OCI-M1 (cell line): ENCODE results near the gene ZMYND19.
"Not testable (repeated sequence)": the region's sequence is repeated elsewhere in the genome, so short reads cannot be mapped to it uniquely, and the experiment has no call there.

Experiments used
- DNase-seq: peaks from one replicate; lab custom pipeline; 2025; lab: John Stamatoyannopoulos, UW

The ZMYND19 gene

DNA sequence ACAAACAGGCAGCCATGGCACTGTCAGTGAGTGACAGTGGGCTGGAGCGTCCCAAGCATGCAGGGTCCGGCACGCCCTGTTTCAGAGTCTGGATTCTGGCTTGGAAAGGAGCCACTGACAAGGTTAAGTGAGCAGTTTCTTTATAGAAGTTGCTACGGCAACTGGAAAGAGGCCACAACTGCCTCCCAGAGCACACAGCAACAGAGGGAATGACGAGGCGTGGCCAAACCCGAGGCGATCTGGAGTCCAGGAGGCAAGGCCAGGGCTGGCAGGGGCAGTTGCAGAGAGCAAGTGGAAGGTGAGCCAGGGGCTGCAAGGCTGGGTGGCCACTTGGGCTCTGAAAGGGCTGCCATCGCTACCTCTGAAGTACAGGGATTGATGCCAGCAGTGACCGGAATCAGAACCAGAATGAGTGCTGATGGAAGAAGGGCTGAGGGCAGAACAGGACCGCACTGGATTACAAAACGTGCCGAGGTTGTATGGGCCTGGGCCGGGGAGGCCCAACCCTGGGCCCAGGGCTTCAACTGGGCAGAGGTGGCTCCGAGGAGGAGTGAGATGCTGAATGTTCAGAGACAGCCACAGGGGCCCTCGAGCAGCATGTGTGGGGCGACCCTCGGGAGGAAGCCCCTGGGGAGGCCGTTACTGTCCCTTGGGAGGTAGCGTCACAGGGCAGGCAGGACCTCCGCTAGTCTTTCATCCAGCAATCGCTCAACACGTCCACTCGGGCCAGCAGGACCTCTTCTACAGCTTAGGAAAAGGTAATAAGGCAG lies 34.1 kb downstream of the ZMYND19 start:
- no peak for DNase-seq

- no peak for DNase-seq
These were observed 35.1 kb downstream of the ZMYND19 start for GRCh38 chr9:137555179-137555578.

GRCh38 chr9:137554349-137554748 lies 36.0 kb downstream of the ZMYND19 start:
- DNase-seq, result no peak

DNA sequence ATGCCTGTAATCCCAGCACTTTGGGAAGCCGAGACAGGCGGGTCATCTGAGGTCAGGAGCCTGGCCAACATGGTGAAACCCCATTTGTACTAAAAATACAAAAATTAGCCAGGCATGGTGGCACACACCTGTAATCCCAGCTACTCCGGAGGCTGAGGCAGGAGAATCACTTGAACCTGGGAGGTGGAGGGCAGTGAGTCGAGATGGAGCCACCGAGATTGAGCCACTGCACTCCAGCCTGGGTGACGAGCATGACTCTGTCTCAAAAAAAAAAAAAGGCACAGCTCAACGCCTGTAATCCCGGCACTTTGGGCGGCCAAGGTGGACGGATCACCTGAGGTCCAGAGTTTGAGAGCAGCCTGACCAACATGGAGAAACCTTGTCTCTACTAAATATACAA lies 36.7 kb downstream of the ZMYND19 start:
- not testable (repeated sequence) for DNase-seq

- DNase-seq, result peak; percentile 63
These were observed 38.1 kb downstream of the ZMYND19 start for GRCh38 chr9:137552022-137552768.

GRCh38 chr9:137551264-137552021 lies 38.9 kb downstream of the ZMYND19 start, which contains the start of gene MRPL41:
TSS of gene MRPL41 (plus strand) at chr9:137551879. CDS start at chr9:137552082, 203 bp downstream.
- DNase-seq, result peak; percentile 94

GRCh38 chr9:137550958-137551263 lies 39.4 kb downstream of the ZMYND19 start:
- not testable (repeated sequence) for DNase-seq

DNA sequence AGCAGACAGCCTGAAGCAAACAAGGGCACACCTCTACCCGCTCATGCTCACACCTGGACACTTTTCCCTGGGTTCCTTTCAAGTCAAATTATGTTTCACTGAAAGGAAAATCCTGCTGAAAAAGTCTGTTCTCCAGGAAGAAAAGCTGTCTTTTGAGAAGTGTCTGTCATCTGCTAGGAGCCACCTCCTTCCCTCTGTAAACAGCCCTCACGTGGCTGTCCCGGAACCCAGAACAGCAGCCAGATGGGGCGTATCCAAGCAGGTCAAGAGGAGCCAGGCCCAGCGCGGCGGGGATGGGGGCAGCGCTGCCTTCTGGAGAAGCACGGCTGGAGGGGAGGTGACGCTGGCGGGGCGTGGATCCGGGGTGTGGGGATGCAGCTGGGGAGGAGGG lies 40.1 kb downstream of the ZMYND19 start, which contains the start of gene PNPLA7:
TSS of gene PNPLA7 (minus strand) at position 172 of the 391 bp plus-strand sequence. CDS start 205 bp downstream, outside the sequence.
- DNase-seq, result peak; percentile 86

DNA sequence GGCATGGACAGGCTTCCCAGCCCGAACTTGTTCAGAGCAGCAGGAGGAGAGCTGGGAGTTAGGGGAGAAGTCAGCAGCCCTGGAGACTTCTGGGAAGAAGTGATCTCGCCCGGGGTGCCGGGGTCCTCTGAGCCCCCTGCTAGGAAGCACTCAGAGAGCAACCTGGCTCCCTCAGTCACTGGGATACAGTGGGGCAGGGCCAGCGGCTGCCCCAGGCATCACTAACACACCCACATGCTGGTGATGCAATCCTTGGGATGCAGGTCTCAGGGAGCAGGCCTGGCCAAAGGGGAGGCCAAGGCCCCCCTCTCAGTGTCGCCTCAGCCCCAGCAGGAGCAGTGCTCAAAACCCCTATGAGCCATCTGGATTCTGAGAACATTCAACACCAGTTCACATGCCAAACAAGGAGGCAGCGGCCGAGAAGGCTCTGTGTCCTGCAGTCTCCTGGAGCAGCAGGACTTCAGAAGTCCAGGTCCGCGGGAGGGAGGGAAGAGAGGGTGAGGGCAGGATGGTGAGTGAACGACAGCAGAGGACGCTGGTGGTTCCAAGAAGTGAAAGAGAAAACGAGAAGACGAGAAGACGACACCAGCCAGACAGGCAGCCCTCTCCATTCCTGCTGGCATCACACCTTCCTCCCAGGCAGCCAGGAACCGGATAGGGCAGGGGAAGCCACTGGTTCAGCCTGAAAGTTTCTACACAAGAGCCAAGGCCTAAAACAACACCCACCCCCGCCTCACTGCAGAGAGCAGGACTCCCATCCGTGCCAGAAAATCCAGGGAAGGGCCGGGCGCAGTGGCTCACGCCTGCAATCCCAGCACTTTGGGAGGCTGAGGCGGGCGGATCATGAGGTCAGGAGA lies 42.4 kb downstream of the ZMYND19 start:
- no peak for DNase-seq

DNA sequence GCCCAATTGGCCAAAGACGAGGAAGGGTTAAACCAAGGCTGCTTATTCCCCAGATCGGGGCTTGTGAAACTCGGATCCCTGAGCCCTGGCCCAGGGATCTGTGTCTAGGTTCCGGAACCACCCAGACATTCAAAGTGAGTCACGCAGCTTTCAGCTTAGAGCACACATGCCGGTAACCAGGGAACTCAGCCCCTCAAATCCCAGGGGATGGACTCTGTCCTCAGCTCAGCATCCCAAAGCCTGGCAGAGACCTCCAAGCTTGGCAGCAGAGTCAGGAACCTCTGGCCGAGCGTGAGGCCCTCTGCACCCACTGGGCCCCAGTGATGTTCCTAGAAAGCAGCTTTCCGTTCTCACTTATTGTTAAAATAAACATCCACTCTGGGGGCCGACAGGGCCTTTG lies 45.2 kb downstream of the ZMYND19 start:
- DNase-seq, result no peak

DNA sequence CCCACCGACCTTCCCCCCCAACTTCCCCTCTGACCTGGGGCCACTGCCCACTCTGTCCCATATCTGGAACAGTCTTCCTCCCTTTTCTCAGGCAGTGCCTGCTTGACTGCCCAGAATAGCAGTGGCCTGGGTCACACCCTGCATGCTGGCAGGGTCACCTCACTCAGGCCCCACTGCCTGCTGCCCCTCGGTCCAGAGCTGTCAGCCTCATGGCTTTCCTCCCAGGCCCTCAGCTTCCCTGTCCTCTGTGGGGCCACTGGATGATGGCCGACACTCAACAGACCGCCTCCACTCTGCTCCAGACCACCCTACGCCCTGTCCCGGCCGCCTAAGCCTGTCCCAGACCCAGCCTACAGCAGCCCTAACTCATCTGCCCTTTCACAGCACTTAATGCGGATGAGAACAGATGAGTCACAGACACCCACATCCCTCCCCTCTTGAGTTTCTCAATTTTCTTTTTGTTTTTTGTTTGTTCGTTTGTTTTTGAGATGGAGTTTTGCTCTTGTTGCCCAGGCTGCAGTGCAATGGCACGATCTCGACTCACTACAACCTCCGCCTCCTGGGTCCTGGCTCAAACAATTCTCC lies 46.0 kb downstream of the ZMYND19 start:
- DNase-seq, result no peak

DNA sequence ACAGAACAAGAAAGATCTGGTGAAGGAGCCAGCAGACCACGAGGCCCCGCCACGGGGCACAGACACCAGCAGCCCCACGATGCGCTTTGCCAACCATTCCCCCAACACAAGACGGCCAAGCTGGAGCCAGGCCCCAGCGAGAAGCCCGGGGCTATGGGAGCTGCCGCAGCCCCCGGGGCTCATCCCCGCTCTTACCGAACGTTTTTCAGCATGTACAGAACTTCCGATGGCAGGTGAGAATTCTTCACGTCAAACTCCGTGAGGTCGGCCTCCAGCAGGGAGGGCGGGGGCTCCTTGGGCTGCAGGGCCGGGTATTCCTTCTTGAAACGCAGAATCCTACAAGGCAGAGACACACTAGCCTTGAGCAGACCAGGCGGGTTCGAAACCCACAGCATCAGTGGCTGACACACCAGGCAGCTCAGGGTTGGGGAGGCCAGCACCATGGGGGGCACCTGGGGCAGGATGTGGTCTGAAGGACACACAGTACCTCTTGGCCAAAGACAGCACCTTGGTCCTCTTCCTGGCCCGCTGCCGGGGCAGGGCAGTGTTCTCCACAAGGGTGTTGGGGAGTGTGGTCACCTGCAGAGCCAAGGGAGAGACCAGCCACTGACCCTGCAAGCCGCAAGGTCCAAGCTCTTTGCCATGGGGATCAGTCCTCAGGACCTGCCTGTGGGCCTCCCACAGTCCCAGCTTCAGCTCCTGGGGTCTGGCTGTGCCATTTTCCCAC lies 46.9 kb downstream of the ZMYND19 start:
- no peak for DNase-seq

DNA sequence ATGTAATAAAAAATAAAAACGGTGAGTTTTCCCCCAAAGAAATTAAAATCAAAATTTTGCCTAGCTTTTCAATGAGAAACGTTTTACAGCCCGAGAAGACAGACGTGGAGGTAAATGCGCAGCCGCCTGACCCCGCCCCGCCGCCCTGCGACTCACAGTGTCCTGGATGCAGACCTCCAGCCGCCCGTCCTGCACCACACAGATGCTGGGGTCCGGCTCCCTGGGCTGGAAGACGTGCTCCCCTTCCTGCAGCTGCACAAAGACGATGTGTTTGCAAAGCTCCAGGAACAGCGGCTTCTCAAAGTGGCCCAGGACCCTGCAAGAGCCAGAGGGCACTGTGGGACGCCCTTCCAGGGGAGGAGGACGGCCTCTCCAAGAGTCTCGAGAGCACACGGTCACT lies 47.8 kb downstream of the ZMYND19 start:
- no peak for DNase-seq

GRCh38 chr9:137540536-137540935 lies 49.8 kb downstream of the ZMYND19 start:
- DNase-seq, result no peak

DNA sequence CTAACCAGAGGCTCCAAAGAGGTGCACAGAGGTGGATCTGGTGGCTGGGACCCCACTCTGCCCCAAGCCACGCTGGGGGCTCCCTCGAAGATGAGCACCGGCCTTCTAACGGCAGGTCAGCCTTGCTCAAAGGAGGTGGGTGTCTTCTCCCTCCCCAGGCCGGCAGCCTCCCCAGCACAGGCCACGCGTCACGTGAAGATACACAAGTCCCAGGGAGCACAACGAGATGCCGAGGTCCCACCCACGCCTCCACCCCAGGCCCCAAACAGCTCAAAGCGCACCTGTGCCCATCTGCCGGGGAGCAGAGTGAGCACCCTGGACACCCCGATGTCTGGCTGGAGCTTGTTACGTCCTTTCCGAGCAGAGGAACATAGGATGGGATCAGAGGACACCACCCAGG lies 52.3 kb downstream of the ZMYND19 start:
- no peak for DNase-seq

GRCh38 chr9:137536594-137537131 lies 53.6 kb downstream of the ZMYND19 start:
- DNase-seq, result not testable (repeated sequence)

- no peak for DNase-seq
These were observed 55.2 kb downstream of the ZMYND19 start for GRCh38 chr9:137535120-137535428.

DNA sequence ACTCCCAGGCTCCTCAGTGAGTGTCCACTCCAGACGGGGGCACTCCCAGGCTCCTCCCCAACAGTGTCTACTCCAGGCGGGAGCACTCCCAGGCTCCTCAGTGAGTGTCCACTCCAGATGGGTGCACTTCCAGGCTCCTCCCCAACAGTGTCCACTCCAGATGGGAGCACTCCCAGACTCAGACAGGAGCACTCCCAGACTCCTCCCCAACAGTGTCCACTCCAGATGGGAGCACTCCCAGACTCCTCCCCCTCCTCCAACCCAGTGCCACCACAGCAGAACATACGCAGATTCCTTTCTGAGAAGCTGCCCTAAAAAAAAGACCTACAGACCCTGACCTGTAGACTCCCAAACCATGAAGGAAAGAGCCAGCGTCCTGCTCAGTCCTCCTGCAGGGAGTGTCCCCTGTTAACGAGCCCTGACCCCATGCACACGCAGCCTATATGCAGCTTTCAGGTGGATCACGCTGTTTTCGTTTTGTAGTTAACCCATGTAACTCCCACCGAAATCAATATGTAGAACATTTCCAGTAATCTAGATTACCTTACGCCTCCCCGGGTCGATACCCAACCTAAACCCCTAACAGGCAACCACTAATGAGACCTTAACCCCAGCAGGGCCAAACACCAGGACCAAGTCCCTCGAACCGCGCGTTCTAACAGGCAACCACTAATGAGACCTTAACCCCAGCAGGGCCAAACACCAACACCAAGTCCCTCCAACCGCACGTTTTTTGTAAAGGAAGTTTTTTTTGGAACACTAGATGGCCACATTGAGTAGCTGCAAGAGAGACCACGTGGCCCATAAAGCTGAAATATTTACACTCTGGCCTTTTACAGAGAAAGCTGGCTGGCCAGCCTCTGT lies 55.8 kb downstream of the ZMYND19 start:
- peak; percentile 88 for DNase-seq

DNA sequence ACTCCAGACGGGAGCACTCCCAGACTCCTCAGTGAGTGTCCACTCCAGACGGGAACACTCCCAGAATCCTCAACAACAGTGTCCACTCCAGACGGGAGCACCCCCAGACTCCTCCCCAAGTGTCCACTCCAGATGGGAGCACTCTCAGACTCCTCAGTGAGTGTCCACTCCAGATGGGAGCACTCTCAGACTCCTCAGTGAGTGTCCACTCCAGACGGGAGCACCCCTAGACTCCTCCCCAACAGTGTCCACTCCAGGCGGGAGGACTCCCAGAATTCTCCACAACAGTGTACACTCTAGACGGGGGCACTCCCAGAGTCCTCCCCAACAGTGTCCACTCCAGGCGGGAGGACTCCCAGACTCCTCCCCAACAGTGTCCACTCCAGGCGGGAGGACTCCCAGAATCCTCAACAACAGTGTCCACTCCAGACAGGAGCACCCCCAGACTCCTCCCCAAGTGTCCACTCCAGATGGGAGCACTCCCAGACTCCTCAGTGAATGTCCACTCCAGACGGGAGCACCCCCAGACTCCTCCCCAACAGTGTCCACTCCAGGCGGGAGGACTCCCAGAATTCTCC lies 57.3 kb downstream of the ZMYND19 start:
- DNase-seq, result not testable (repeated sequence)
